ENCODE data around the gene AKR1C3. TPM values are rescaled to one million over a fixed set of nuclear protein-coding genes. Genes with fewer than 3 reads are reported as not detected.
"Not testable (repeated sequence)": the region's sequence is repeated elsewhere in the genome, so short reads cannot be mapped to it uniquely, and the experiment has no call there.

Gene AKR1C3
- total RNA-seq, 2 donors from 2014 or later, result 21.0 to 29.6 TPM

- intact Hi-C loops (cut with DNase I), result no loop called here
Observed at GRCh38 chr10:5117026-5117425, 22.8 kb downstream of the AKR1C3 start.

DNA sequence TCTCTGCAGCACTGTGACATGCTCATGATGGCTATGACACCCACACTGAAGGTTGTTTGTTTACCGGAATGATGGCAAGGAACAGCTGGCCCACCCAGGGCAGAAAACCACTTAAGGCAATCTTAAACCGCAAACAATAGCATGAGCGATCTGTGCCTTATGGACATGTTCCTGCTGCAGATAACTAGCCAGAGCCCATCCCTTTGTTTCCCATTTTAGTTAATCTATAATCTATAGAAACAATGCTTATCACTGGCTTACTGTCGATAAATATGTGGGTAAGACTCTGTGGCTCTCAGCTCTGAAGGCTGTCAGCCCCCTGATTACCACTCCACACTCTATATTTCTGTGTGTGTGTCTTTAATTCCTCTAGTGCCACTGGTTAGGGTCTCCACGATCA, 25.8 kb downstream of the AKR1C3 start:
- intact Hi-C loops (cut with DNase I); DNase-seq (ENCODE audit: low spot score): not testable (repeated sequence)

More at GRCh38 chr10:5117026-5117425, 22.8 kb downstream of the AKR1C3 start:
- no peak for DNase-seq (ENCODE audit: low spot score)

DNA sequence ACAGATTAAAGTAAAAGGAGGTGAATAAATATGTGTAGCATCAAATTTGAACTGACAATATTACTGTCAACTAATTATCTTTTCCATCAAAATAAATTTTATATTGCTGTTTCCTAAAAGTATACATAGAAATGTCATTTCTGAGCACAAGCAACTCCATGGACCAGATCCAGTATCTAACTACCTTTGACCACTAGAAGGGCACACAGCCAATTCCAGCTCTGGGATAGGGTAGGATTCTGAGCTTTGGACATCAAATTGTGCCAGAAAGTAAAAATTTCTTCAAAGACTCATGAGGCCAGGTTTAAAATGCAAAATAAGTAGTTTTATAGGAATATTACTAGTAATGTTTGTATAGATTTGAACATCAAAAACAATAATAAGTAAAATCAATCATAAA, 29.7 kb downstream of the AKR1C3 start:
- no peak for DNase-seq (ENCODE audit: low spot score)
- intact Hi-C loops (cut with DNase I), result no loop called here

- intact Hi-C loops (cut with DNase I), result no loop called here
- DNase-seq (ENCODE audit: low spot score), result no peak
Observed at GRCh38 chr10:5125315-5126044, 31.3 kb downstream of the AKR1C3 start.

DNA sequence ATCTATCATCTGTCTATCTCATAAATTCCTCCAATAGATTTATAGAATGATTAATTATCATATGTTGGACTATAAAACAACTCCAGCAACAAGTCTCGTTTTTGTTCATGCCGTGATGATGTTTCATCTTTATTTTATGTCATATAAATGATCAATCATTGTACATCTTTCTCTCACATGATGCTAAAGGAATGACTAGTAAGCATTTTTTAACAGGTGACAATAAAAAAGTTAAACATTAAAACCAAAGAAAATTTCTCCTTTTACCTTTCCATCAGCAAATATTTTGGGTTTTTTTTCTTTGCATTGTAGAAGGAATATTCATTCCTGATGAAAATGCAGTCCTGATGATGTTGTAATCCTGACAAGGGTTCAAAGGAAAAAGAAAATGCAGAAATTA, 41.4 kb downstream of the AKR1C3 start:
- DNase-seq (ENCODE audit: low spot score), result no peak
- intact Hi-C loops (cut with DNase I), result no loop called here

- DNase-seq (ENCODE audit: low spot score), result no peak
- intact Hi-C loops (cut with DNase I), result no loop called here
Observed at GRCh38 chr10:5136468-5137087, 42.4 kb downstream of the AKR1C3 start.

- intact Hi-C loops (cut with DNase I); DNase-seq (ENCODE audit: low spot score): not testable (repeated sequence)
Observed at GRCh38 chr10:5137699-5138098, 43.5 kb downstream of the AKR1C3 start.

GRCh38 chr10:5142199-5142598, 48.0 kb downstream of the AKR1C3 start:
- DNase-seq (ENCODE audit: low spot score), result no peak
- intact Hi-C loops (cut with DNase I), result no loop called here

DNA sequence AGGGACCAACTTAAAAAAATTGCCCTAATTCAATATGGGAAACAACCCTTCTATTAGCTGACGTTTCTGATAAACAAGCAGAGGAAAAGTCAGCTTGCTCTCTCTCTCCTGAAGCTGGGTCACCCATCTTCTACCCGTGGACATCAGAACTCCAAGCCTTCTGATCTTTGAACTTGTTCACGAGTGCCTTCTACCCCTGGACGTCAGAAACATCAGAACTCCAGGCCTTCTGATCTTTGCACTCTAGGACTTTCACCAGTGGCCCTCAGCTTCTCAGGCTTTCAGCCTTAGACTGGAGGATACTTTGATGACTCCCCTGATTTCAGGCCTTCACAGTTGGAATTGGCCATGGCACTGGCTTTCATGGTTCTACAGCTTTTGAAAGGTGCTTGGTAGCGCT, 48.9 kb downstream of the AKR1C3 start:
- DNase-seq (ENCODE audit: low spot score), result no peak
- intact Hi-C loops (cut with DNase I), result no loop called here

DNA sequence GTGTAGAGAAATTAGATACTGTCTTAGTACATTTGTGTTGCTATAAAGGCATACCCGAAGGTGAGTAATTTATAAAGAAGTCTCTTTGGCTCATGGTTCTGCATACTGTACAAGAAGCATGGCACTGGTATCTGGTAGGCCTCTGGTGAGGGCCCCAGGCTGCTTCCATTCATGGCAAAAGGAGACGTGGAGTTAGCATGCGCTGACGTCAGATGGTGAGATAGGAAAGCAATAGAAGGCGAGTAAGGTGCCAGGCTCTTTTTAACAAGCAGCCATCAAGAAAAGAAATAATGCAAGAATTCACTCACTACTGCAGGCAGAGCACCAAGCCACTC, 52.7 kb downstream of the AKR1C3 start:
- no peak for DNase-seq (ENCODE audit: low spot score)
- intact Hi-C loops (cut with DNase I), result no loop called here

DNA sequence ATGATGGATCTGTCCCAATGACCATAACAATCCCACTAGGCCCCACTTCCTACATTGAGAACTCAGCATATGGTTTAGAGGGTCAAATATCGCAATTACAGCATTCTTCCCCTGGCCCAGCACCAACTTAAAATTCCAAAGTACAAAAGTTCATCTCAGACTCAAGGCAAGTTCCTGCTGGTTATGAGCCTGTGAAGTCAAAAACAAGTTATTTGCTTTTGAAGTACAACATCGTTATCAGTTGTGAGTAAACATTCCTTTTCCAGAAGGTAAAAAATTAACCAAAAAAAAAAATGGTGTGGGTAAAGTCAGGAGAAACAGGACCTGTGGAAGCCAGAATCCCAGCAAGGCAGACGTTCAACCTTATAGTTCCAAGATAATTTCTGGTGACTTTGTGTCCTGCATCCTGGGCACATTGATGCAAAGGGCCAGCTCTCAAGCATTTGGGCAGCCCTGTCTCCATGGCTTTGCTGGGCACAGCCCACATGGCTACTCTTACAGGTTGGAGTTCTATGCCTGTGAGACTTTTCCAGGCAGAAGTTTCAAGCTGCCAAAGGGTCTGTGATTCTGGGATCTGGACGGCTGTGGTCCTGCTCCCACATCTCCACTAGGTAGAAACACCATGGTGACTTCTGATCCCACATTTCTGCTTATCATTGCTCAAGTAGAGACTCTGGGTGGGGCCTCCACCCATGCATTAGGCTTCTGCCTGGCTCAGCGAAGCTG, 53.2 kb downstream of the AKR1C3 start:
- no peak for DNase-seq (ENCODE audit: low spot score)
- intact Hi-C loops (cut with DNase I), result no loop called here

DNA sequence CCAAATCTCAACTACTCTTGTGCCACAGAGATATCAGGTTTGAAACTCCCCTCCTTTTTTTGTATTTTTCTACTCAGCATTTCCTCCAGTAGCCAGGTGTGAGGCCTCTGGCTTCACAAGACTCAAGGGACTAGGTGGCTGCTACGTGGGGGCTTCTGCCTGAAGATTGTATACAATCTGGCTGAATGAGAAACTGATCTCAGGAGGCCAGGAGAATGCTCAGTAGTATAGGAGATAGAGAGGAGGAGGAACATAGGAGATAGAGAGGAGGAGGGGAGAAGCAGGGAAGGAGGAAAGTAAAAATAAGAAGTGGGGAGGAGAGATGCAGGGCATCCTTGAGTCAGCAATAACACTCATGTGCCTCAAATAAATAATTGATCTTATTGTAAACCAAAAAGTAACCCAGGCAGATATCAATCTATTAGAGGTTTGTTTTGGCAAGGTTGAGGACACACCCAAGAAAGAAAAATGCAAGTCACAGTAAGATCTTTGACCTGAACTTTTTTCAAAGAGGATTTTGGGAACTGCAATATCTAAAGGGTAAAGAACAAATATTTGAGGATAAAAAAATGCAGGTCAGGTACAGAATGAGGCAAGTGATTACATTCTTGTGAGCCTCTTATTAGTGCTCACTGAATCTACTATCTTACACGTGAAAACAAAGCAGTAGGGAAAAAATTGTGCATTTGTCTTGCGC, 53.9 kb downstream of the AKR1C3 start:
- intact Hi-C loops (cut with DNase I), result no loop called here
- DNase-seq (ENCODE audit: low spot score), result no peak

DNA sequence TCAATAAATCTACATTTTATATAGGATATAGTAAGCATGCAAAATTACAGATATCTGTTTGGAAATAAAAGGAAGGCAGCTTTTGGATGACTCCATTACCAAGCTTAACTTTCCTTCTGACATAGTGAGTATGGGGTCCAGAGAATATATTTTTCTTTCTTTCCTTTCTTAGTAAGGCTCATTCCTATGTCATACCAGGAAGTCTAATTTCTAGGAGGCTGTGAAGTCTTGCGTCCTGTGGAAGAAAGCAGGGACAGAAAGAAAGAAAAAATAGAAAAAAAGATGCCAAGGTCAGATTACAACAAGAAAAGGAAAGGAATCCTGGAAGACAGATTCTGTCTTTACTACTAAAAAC, 54.4 kb downstream of the AKR1C3 start:
- intact Hi-C loops (cut with DNase I), result no loop called here
- no peak for DNase-seq (ENCODE audit: low spot score)

GRCh38 chr10:5151076-5151475, 56.9 kb downstream of the AKR1C3 start:
- intact Hi-C loops (cut with DNase I), result no loop called here
- no peak for DNase-seq (ENCODE audit: low spot score)

DNA sequence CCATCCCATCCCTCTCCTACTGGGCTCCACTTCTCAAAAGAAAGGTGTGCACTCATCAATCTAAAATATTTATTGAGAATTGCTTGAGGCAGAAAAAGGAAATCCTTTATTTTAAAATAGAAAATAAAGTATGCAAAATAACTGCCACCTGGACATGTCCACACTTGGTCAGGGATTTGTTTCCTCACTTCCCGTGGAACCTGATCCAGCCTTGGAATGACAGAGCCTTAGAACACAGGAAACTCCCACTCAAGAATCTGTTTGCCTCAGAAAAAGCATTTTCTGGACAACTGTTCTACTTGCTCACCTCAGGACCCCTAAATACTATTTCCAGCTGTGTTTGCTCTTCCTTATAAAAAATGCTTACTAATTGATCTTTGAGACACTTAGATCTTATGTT, 61.7 kb downstream of the AKR1C3 start:
- intact Hi-C loops (cut with DNase I), result no loop called here

More for the DNA sequence above, 61.7 kb downstream of the AKR1C3 start:
- DNase-seq (ENCODE audit: low spot score), result no peak

Other genes starting within 250 kb of the AKR1C3 start
- 10 to 100 TPM; 35.5 to 61.5 TPM for gene AKR1C1, start 131.0 kb upstream of the AKR1C3 start, total RNA-seq
- gene AKR1C2, start 90.6 kb upstream of the AKR1C3 start, total RNA-seq, result 10 to 100 TPM; 27.1 to 42.7 TPM
- not detected for gene AKR1C8, start 90.7 kb downstream of the AKR1C3 start, total RNA-seq
- gene AKR1C4, start 102.4 kb downstream of the AKR1C3 start, total RNA-seq, result not detected

Data from posterior vena cava (tissue), 2 donors.